ENCODE data around the gene BRWD1.

DNA sequence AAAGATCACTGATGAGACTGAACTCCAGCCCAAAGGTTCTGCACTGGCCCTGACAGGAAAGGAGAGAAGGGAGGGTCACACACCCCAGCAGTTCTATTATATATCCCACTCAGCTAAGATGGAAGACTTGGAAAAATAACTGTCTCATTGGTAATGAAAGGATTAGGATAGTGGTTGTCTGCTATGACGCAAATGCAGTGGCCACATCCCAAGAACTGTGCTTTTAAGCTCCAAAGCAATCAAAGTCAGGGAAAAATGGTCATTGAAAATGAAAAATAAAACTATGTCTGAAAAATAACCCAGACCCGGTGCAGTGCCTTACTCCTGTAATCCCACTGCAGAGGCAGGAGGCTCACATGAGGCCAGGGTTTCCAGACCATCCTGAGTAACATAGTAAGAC is 161.2 kb downstream of the BRWD1 start:
- no peak for TF ChIP-seq POLR2A (IDR thresholded peaks at IDR 0.05; ENCODE audit: low read depth, low read length)
- TF ChIP-seq POLR2AphosphoS5 (IDR thresholded peaks at IDR 0.05; ENCODE audit: low read depth, low read length), result no peak

Data from GM12892 (cell line).